HepG2 (cell line): ENCODE results near the gene GPLD1. TPM values are rescaled to one million over a fixed set of nuclear protein-coding genes. Genes with fewer than 3 reads are reported as not detected.

ENCODE experiments used
- ASH2L ChIP-seq: fragments of 300-600, 200-600 bp; sonication (generic); IDR thresholded peaks from 2 replicates; pipeline ENCODE4 v1.7.0; 2017; ENCODE audit warnings: low read depth, mild to moderate bottlenecking, moderate library complexity, mixed read lengths, low read length; ENCODE audit not compliant: insufficient read length
- EEA1 ChIP-seq: sonication (generic); formaldehyde crosslinking; IDR thresholded peaks from 2 replicates; pipeline ENCODE4 v1.5.1; 2020; ENCODE audit warnings: mild to moderate bottlenecking, missing genetic modification reagents, borderline replicate concordance
- GPN1 ChIP-seq: sonication (generic); formaldehyde crosslinking; IDR thresholded peaks from 2 replicates; pipeline ENCODE4 v1.5.1; 2020; ENCODE audit warnings: missing genetic modification reagents, borderline replicate concordance
- HES4 ChIP-seq: sonication (generic); formaldehyde crosslinking; IDR thresholded peaks from 2 replicates; pipeline ENCODE4 v1.9.0; 2021; ENCODE audit warnings: mild to moderate bottlenecking, missing genetic modification reagents, borderline replicate concordance
- HIC2 ChIP-seq: sonication (generic); formaldehyde crosslinking; IDR thresholded peaks from 2 replicates; pipeline ENCODE4 v1.9.0; 2022; ENCODE audit warnings: low read depth, missing genetic modification reagents
- IRF2 ChIP-seq: IDR thresholded peaks from 2 replicates; pipeline ENCODE4 v1.6.1; 2018; ENCODE audit warnings: missing genetic modification reagents, missing compliant biosample characterization
- MATR3 ChIP-seq: sonication (generic); formaldehyde crosslinking; IDR thresholded peaks from 2 replicates; pipeline ENCODE4 v1.4.0; 2020; ENCODE audit warnings: missing genetic modification reagents
- MYPOP ChIP-seq: sonication (generic); formaldehyde crosslinking; IDR thresholded peaks from 2 replicates; pipeline ENCODE4 v1.8.1; 2023; ENCODE audit warnings: mild to moderate bottlenecking, moderate library complexity, missing genetic modification reagents
- NCOA2 ChIP-seq: sonication (generic); formaldehyde crosslinking; IDR thresholded peaks from 2 replicates; pipeline ENCODE4 v1.8.0; 2022; ENCODE audit warnings: inconsistent platforms
- PAWR ChIP-seq: sonication (generic); formaldehyde crosslinking; IDR thresholded peaks from 2 replicates; pipeline ENCODE4 v1.4.0; 2020; ENCODE audit warnings: missing genetic modification reagents, mild to moderate bottlenecking, borderline replicate concordance
- PCBP2 ChIP-seq: fragments of 200-400 bp; formaldehyde crosslinking; optimal IDR thresholded peaks from 2 replicates; pipeline ENCODE3; 2018; ENCODE audit warnings: low read length, low read depth; ENCODE audit not compliant: poor library complexity, severe bottlenecking
- REXO4 ChIP-seq: sonication (generic); formaldehyde crosslinking; IDR thresholded peaks from 2 replicates; pipeline ENCODE4 v1.8.0; 2022; ENCODE audit warnings: missing genetic modification reagents, mild to moderate bottlenecking, borderline replicate concordance
- SALL2 ChIP-seq: sonication (generic); formaldehyde crosslinking; IDR thresholded peaks from 2 replicates; pipeline ENCODE4 v1.8.1; 2023; ENCODE audit warnings: mild to moderate bottlenecking, missing genetic modification reagents, inconsistent platforms
- SMAD3 ChIP-seq: sonication (generic); formaldehyde crosslinking; IDR thresholded peaks from 2 replicates; pipeline ENCODE4 v1.4.0; 2020; ENCODE audit warnings: missing genetic modification reagents
- THAP7 ChIP-seq: sonication (generic); formaldehyde crosslinking; IDR thresholded peaks from 2 replicates; pipeline ENCODE4 v1.8.1; 2023; ENCODE audit warnings: mild to moderate bottlenecking, missing genetic modification reagents
- TRAFD1 ChIP-seq: sonication (generic); formaldehyde crosslinking; IDR thresholded peaks from 2 replicates; pipeline ENCODE4 v1.5.1; 2020; ENCODE audit warnings: missing genetic modification reagents, mild to moderate bottlenecking, borderline replicate concordance
- ZBTB8A ChIP-seq: sonication (generic); formaldehyde crosslinking; IDR thresholded peaks from 2 replicates; pipeline ENCODE4 v1.4.0; 2020; ENCODE audit warnings: mild to moderate bottlenecking, low read depth, missing genetic modification reagents, borderline replicate concordance
- ZFP62 ChIP-seq: sonication (generic); formaldehyde crosslinking; IDR thresholded peaks from 2 replicates; pipeline ENCODE4 v1.4.0; 2020; ENCODE audit warnings: missing genetic modification reagents
- ZNF589 ChIP-seq: sonication (generic); formaldehyde crosslinking; conservative IDR thresholded peaks from 2 replicates; pipeline ENCODE4 v1.8.0; 2022; ENCODE audit warnings: mild to moderate bottlenecking, moderate library complexity, missing genetic modification reagents
- ZNF652 ChIP-seq: IDR thresholded peaks from 2 replicates; pipeline ENCODE4 v1.6.1; 2016; ENCODE audit warnings: low read depth, borderline replicate concordance
- ZNF704 ChIP-seq: sonication (generic); formaldehyde crosslinking; IDR thresholded peaks from 2 replicates; pipeline ENCODE4 v1.8.1; 2023; ENCODE audit warnings: mild to moderate bottlenecking, inconsistent platforms, moderate library complexity, missing genetic modification reagents, borderline replicate concordance
- ZNF780A ChIP-seq: sonication (generic); formaldehyde crosslinking; IDR thresholded peaks from 2 replicates; pipeline ENCODE4 v1.8.0; 2022; ENCODE audit warnings: mild to moderate bottlenecking, missing genetic modification reagents, moderate library complexity
- ZNF841 ChIP-seq: sonication (generic); formaldehyde crosslinking; IDR thresholded peaks from 2 replicates; pipeline ENCODE4 v1.8.1; 2023; ENCODE audit warnings: missing genetic modification reagents, borderline replicate concordance
- polyA plus RNA-seq, 8 experiments: library from polyadenylated mRNA; depleted of rRNA in 3 of 8; stranded (reverse) in 7 of 8; unstranded in 1 of 8; fragments of >200 nt; fragmentation: Illumina TruSeq in 4 of 8; extraction: Trizol in 4 of 8; gene quantifications; 2 replicates each; pipeline versions ENCODE4 v1.2.1 to v1.2.3, GENCODE V29; 2011 to 2016; ENCODE audit warnings: low read depth in 4 of 8, missing spikeins in 1 of 8, mixed read lengths in 1 of 8; ENCODE audit not compliant: insufficient read depth in 1 of 8
- total RNA-seq, 5 experiments: library from RNA; depleted of rRNA; stranded (reverse); fragments of >200 nt; fragmentation: Illumina TruSeq; extraction: Trizol; gene quantifications; 2 replicates each; pipeline ENCODE4 v1.2.3, GENCODE V29; 2016; ENCODE audit warnings: low read depth in 1 of 5

The GPLD1 gene
- total and polyA plus RNA-seq, 2 of the 13 experiments (the other 11 are each of a cell fraction or from before 2014, with no cell fraction given): 6.2 to 7.6 TPM

- TF ChIP-seq TRAFD1 (CRISPR knock-in tag) (no peak), EEA1 (CRISPR knock-in tag) (no peak), ZNF704 (no peak), IRF2 (CRISPR knock-in tag) (peak; percentile 42; the same call in 1 of the 2 replicates), PAWR (CRISPR knock-in tag) (no peak), REXO4 (CRISPR knock-in tag) (no peak), HES4 (no peak), MYPOP (CRISPR knock-in tag) (no peak), ZNF589 (CRISPR knock-in tag) (no peak), MATR3 (CRISPR knock-in tag) (no peak), ZNF780A (no peak), SALL2 (CRISPR knock-in tag) (no peak), HIC2 (CRISPR knock-in tag) (no peak), GPN1 (CRISPR knock-in tag) (no peak), PCBP2 (no peak), ZNF841 (CRISPR knock-in tag) (no peak), ASH2L (no peak), ZNF652 (CRISPR knock-in tag) (no peak), THAP7 (CRISPR knock-in tag) (no peak), ZFP62 (no peak), NCOA2 (peak; percentile 15; the same call in 1 of the 2 replicates), ZBTB8A (CRISPR knock-in tag) (no peak), SMAD3 (CRISPR knock-in tag) (no peak)
These were observed 31.7 kb upstream of the GPLD1 start (continued) for GRCh38 chr6:24520929-24521546.
